ENCODE results near the gene COL8A2.

COL8A2 gene

GRCh38 chr1:36157115-36157903, 32.3 kb upstream of the COL8A2 start:
- no peak for TF ChIP-seq EZH2 (IDR thresholded peaks at IDR 0.05; ENCODE audit: borderline replicate concordance, low read length)
- no peak for TF ChIP-seq CTCF (IDR thresholded peaks at IDR 0.05; ENCODE audit: low read length)

GRCh38 chr1:36156329-36157114, 31.5 kb upstream of the COL8A2 start:
- H3K9me3 ChIP-seq (ENCODE audit: low read length): no peaks in the 10 kb centered on the region
- peaks cover 36% of the 10 kb centered on the region for H3K79me2 ChIP-seq (ENCODE audit: insufficient read depth, low read length)
- peak overlapping the region; percentile 98 for H3K9ac ChIP-seq (ENCODE audit: low read length)
- no peaks in the 10 kb centered on the region for H3K36me3 ChIP-seq (ENCODE audit: insufficient read depth, low read length)
- peak overlapping the region; percentile 65 for H3K4me2 ChIP-seq (ENCODE audit: low read length)
- peaks cover 59% of the 10 kb centered on the region for H3K4me1 ChIP-seq (ENCODE audit: insufficient read depth, low read length, severe bottlenecking)
- TF ChIP-seq EZH2 (IDR thresholded peaks at IDR 0.05; ENCODE audit: borderline replicate concordance, low read length): no peak
- no peak for TF ChIP-seq CTCF (IDR thresholded peaks at IDR 0.05; ENCODE audit: low read length)
- H4K20me1 ChIP-seq (ENCODE audit: insufficient read depth, low read length): no peaks in the 10 kb centered on the region
- H3F3A ChIP-seq (ENCODE audit: insufficient read depth, low read length): no peaks in the 10 kb centered on the region
- peak overlapping the region; percentile 71 for H3K27ac ChIP-seq (ENCODE audit: low read depth, low read length, poor library complexity, severe bottlenecking)
- H3K27me3 ChIP-seq (ENCODE audit: insufficient read depth, low read length): no peaks in the 10 kb centered on the region
- peak overlapping the region; percentile 72 for H3K4me3 ChIP-seq (ENCODE audit: low read depth, low read length, poor library complexity, severe bottlenecking)
- H3K9me2 ChIP-seq (ENCODE audit: low read depth, low read length): no peaks in the 10 kb centered on the region
- H2AFZ ChIP-seq (ENCODE audit: low read length): no peak overlapping the region

More at GRCh38 chr1:36157115-36157903, 32.3 kb upstream of the COL8A2 start:
- Histone ChIP-seq H4K20me1 (ENCODE audit: insufficient read depth, low read length) (no peaks in the 10 kb centered on the region), H3K27me3 (ENCODE audit: insufficient read depth, low read length) (no peaks in the 10 kb centered on the region), H3K27ac (ENCODE audit: low read depth, low read length, poor library complexity, severe bottlenecking) (peak overlapping the region; percentile 71), H2AFZ (ENCODE audit: low read length) (no peak overlapping the region), H3K9me3 (ENCODE audit: low read length) (no peaks in the 10 kb centered on the region), H3K9ac (ENCODE audit: low read length) (peak overlapping the region; percentile 98), H3K4me2 (ENCODE audit: low read length) (peak overlapping the region; percentile 65), H3K79me2 (ENCODE audit: insufficient read depth, low read length) (peaks cover 37% of the 10 kb centered on the region), H3F3A (ENCODE audit: insufficient read depth, low read length) (no peaks in the 10 kb centered on the region), H3K4me1 (ENCODE audit: insufficient read depth, low read length, severe bottlenecking) (peaks cover 59% of the 10 kb centered on the region), H3K4me3 (ENCODE audit: low read depth, low read length, poor library complexity, severe bottlenecking) (peak overlapping the region; percentile 72), H3K9me2 (ENCODE audit: low read depth, low read length) (no peaks in the 10 kb centered on the region), H3K36me3 (ENCODE audit: insufficient read depth, low read length) (no peaks in the 10 kb centered on the region)

- H3K9ac ChIP-seq (ENCODE audit: low read length): peak within 1 kb of the TSS; percentile 98
- H3K4me3 ChIP-seq (ENCODE audit: low read depth, low read length, poor library complexity, severe bottlenecking): peak within 1 kb of the TSS; percentile 72
- H4K20me1 ChIP-seq (ENCODE audit: insufficient read depth, low read length): no peaks in the 10 kb centered on the region
- peak within 1 kb of the TSS; percentile 87 for H3K4me2 ChIP-seq (ENCODE audit: low read length)
- H3K79me2 ChIP-seq (ENCODE audit: insufficient read depth, low read length): peaks cover 33% of the 10 kb centered on the region
- no peak within 1 kb of the TSS for H2AFZ ChIP-seq (ENCODE audit: low read length)
- no peaks in the 10 kb centered on the region for H3K27me3 ChIP-seq (ENCODE audit: insufficient read depth, low read length)
- H3K9me2 ChIP-seq (ENCODE audit: low read depth, low read length): no peaks in the 10 kb centered on the region
- H3K4me1 ChIP-seq (ENCODE audit: insufficient read depth, low read length, severe bottlenecking): peaks cover 59% of the 10 kb centered on the region
- H3F3A ChIP-seq (ENCODE audit: insufficient read depth, low read length): no peaks in the 10 kb centered on the region
- no peaks in the 10 kb centered on the region for H3K9me3 ChIP-seq (ENCODE audit: low read length)
- no peaks in the 10 kb centered on the region for H3K36me3 ChIP-seq (ENCODE audit: insufficient read depth, low read length)
- TF ChIP-seq EZH2 (IDR thresholded peaks at IDR 0.05; ENCODE audit: borderline replicate concordance, low read length): no peak
- TF ChIP-seq CTCF (IDR thresholded peaks at IDR 0.05; ENCODE audit: low read length): no peak
- peak within 1 kb of the TSS; percentile 71 for H3K27ac ChIP-seq (ENCODE audit: low read depth, low read length, poor library complexity, severe bottlenecking)
These were observed 30.6 kb upstream of the COL8A2 start, which contains the start of gene MAP7D1 for GRCh38 chr1:36155408-36156328. TSS of gene MAP7D1 (plus strand) at chr1:36156160. CDS start at chr1:36156418, 258 bp downstream.

Data from OCI-LY1 (cell line).